H1 (cell line): ENCODE results near the gene TMEM45A. TPM values are rescaled to one million over a fixed set of nuclear protein-coding genes. Genes with fewer than 3 reads are reported as not detected.

Source experiments
- CTCF ChIA-PET: fragments of 300-600 bp; sonication (Branson Sonifier 250); formaldehyde crosslinking; loops from one replicate; lab custom pipeline; 2021; ENCODE audit not compliant: partially characterized antibody; lab: Charles Lee
- POLR2A ChIA-PET: fragments of 300-600 bp; sonication (Branson Sonifier 250); formaldehyde crosslinking; loops from one replicate; lab custom pipeline; 2021; ENCODE audit warnings: inconsistent platforms; ENCODE audit not compliant: partially characterized antibody; lab: Charles Lee
- DNase-seq, 2 experiments: peaks; one replicate each; pipeline versions ENCODE4 v3.0.0 to v3.0.0-alpha.2; 2010 to 2022; ENCODE audit warnings: low spot score in 2 of 2, low read depth in 1 of 2, mixed read lengths in 1 of 2
- FAIRE-seq: peaks from 2 replicates; lab custom pipeline; 2011; peaks lifted over from hg19 to GRCh38; lab: Jason Lieb, UNC
- H2AFZ ChIP-seq: 2 replicates; pipeline ENCODE4 v1.8.1; 2012; ENCODE audit warnings: low read length, inconsistent platforms
- H2AK5ac ChIP-seq: 2 replicates; pipeline ENCODE4 v1.6.1; 2013; ENCODE audit warnings: low read depth, low read length
- H2BK120ac ChIP-seq: replicated peaks from 2 replicates; pipeline ENCODE3; 2013; ENCODE audit warnings: low read depth, low read length, inconsistent platforms
- H2BK12ac ChIP-seq: 2 replicates; pipeline ENCODE4 v1.6.1; 2013; ENCODE audit warnings: low read depth, low read length
- H2BK15ac ChIP-seq: 2 replicates; pipeline ENCODE4 v1.6.1; 2013; ENCODE audit warnings: low read length
- H2BK20ac ChIP-seq: 2 replicates; pipeline ENCODE4 v1.6.1; 2013; ENCODE audit warnings: low read length
- H2BK5ac ChIP-seq: 2 replicates; pipeline ENCODE4 v1.6.1; 2013; ENCODE audit warnings: low read depth, low read length
- H3K14ac ChIP-seq: 2 replicates; pipeline ENCODE4 v1.6.1; 2013; ENCODE audit warnings: inconsistent platforms; ENCODE audit not compliant: insufficient read length
- H3K18ac ChIP-seq: 2 replicates; pipeline ENCODE4 v1.6.1; 2013; ENCODE audit warnings: low read length; ENCODE audit errors: extremely low read depth
- H3K23ac ChIP-seq: 2 replicates; pipeline ENCODE4 v1.6.1; 2013; ENCODE audit warnings: inconsistent platforms; ENCODE audit not compliant: insufficient read length
- H3K23me2 ChIP-seq: 2 replicates; pipeline ENCODE4 v1.6.1; 2013; ENCODE audit warnings: low read depth, low read length
- H3K27ac ChIP-seq: 2 replicates; pipeline ENCODE4 v1.6.1; 2011; ENCODE audit warnings: low read depth, low read length, inconsistent platforms
- H3K27me3 ChIP-seq, 4 experiments: replicated peaks in 1 of 4; 1 replicate in 1 of 4; 2 replicates in 3 of 4; pipeline versions ENCODE4 v1.6.1 to v1.8.1; 2011 to 2013; ENCODE audit warnings: low read length in 3 of 4, mild to moderate bottlenecking in 3 of 4, inconsistent platforms in 2 of 4, mixed read lengths in 2 of 4, moderate library complexity in 1 of 4; ENCODE audit not compliant: control insufficient read depth in 3 of 4, insufficient read depth in 3 of 4; ENCODE audit errors: extremely low read depth in 1 of 4
- H3K36me3 ChIP-seq, 4 experiments: 2 replicates each; pipeline versions ENCODE4 v1.6.1 to v1.8.1; 2011 to 2013; ENCODE audit warnings: mild to moderate bottlenecking in 4 of 4, low read length in 3 of 4, moderate library complexity in 2 of 4, control low read depth in 1 of 4, inconsistent platforms in 1 of 4; ENCODE audit not compliant: insufficient read depth in 4 of 4, control insufficient read depth in 2 of 4
- H3K4ac ChIP-seq: replicated peaks from 2 replicates; pipeline ENCODE3; 2013; ENCODE audit warnings: low read length, low read depth, mixed read lengths, inconsistent platforms; ENCODE audit not compliant: insufficient read length
- H3K4me1 ChIP-seq, 4 experiments: replicated peaks in 1 of 4; 1 replicate in 1 of 4; 2 replicates in 3 of 4; pipeline versions ENCODE4 v1.6.1 to v1.8.1; 2011 to 2013; ENCODE audit warnings: low read length in 3 of 4, inconsistent platforms in 2 of 4, mixed read lengths in 1 of 4; ENCODE audit not compliant: insufficient read depth in 4 of 4, control insufficient read depth in 3 of 4
- H3K4me2 ChIP-seq, 2 experiments: 2 replicates each; pipeline versions ENCODE4 v1.6.1 to v1.8.1; 2011 to 2013; ENCODE audit warnings: low read depth in 2 of 2, low read length in 2 of 2, control low read depth in 1 of 2, inconsistent platforms in 1 of 2, mild to moderate bottlenecking in 1 of 2; ENCODE audit not compliant: insufficient read depth in 1 of 2
- H3K4me3 ChIP-seq, 4 experiments: fragments of 200-600, 300-600 bp in 1 of 4; sonication (generic), shearing (Covaris generic), sonication (Bioruptor Twin) in 1 of 4; 2 replicates each; pipeline versions ENCODE4 v1.5.1 to v1.8.1; 2011 to 2016; ENCODE audit warnings: low read length in 4 of 4, low read depth in 3 of 4, control low read depth in 2 of 4, inconsistent platforms in 2 of 4, mild to moderate bottlenecking in 2 of 4, mixed read lengths in 1 of 4, moderate library complexity in 1 of 4; ENCODE audit not compliant: insufficient read depth in 2 of 4; ENCODE audit errors: extremely low read depth in 1 of 4
- H3K56ac ChIP-seq: replicated peaks from 2 replicates; pipeline ENCODE3; 2013; ENCODE audit warnings: low read depth, mild to moderate bottlenecking, mixed read lengths, low read length, inconsistent platforms; ENCODE audit not compliant: insufficient read length
- H3K79me1 ChIP-seq: 2 replicates; pipeline ENCODE4 v1.6.1; 2013; ENCODE audit warnings: low read depth, low read length, control low read depth
- H3K79me2 ChIP-seq, 2 experiments: 2 replicates each; pipeline versions ENCODE4 v1.6.1 to v1.8.1; 2012 to 2013; ENCODE audit warnings: low read length in 2 of 2, mild to moderate bottlenecking in 2 of 2, inconsistent platforms in 1 of 2; ENCODE audit not compliant: insufficient read depth in 2 of 2, control insufficient read depth in 1 of 2
- H3K9ac ChIP-seq, 4 experiments: replicated peaks in 1 of 4; 1 replicate in 1 of 4; 2 replicates in 3 of 4; pipeline versions ENCODE4 v1.6.1 to v1.8.1; 2011 to 2013; ENCODE audit warnings: low read depth in 3 of 4, low read length in 3 of 4, control low read depth in 2 of 4, mild to moderate bottlenecking in 2 of 4, moderate library complexity in 2 of 4, inconsistent platforms in 1 of 4; ENCODE audit errors: extremely low read depth in 1 of 4
- H3K9me3 ChIP-seq, 2 experiments: 2 replicates each; pipeline versions ENCODE4 v1.6.1 to v1.8.1; 2012 to 2013; ENCODE audit warnings: mild to moderate bottlenecking in 2 of 2, moderate library complexity in 2 of 2, control low read depth in 1 of 2, inconsistent platforms in 1 of 2, low read depth in 1 of 2, low read length in 1 of 2, mixed read lengths in 1 of 2; ENCODE audit not compliant: insufficient read depth in 2 of 2
- H4K20me1 ChIP-seq, 2 experiments: replicated peaks in 1 of 2; 2 replicates each; pipeline versions ENCODE3 to v1.8.1; 2011 to 2013; ENCODE audit warnings: inconsistent platforms in 2 of 2, low read length in 2 of 2, mild to moderate bottlenecking in 1 of 2; ENCODE audit not compliant: insufficient read depth in 2 of 2, control insufficient read depth in 1 of 2
- H4K5ac ChIP-seq: 2 replicates; pipeline ENCODE4 v1.6.1; 2013; ENCODE audit warnings: low read length, low read depth, mixed read lengths, inconsistent platforms; ENCODE audit not compliant: insufficient read length
- H4K8ac ChIP-seq: 2 replicates; pipeline ENCODE4 v1.8.0; 2013; ENCODE audit warnings: mild to moderate bottlenecking, moderate library complexity, low read length, inconsistent platforms; ENCODE audit not compliant: insufficient read depth; ENCODE audit errors: extremely low read depth
- H4K91ac ChIP-seq: replicated peaks from 2 replicates; pipeline ENCODE3; 2013; ENCODE audit warnings: low read length, mixed read lengths, inconsistent platforms; ENCODE audit not compliant: insufficient read length
- CHD1 ChIP-seq: IDR thresholded peaks from 2 replicates; pipeline ENCODE4 v1.6.1; 2012; ENCODE audit warnings: low read depth, low read length, improper control_type of control experiment
- EP300 ChIP-seq, 2 experiments: IDR thresholded peaks; 1 replicate in 1 of 2; 2 replicates in 1 of 2; pipeline ENCODE4 v1.6.1; 2011 to 2012; ENCODE audit warnings: low read depth in 2 of 2, low read length in 2 of 2, mild to moderate bottlenecking in 2 of 2, borderline replicate concordance in 1 of 2, inconsistent platforms in 1 of 2, moderate library complexity in 1 of 2
- EZH2 ChIP-seq: fragments of 200-600 bp; sonication (generic); IDR thresholded peaks from 2 replicates; pipeline ENCODE4 v1.7.1; 2012; ENCODE audit warnings: low read depth, mild to moderate bottlenecking, moderate library complexity, low read length, inconsistent platforms; ENCODE audit not compliant: severe bottlenecking
- JUND ChIP-seq: IDR thresholded peaks from 2 replicates; pipeline ENCODE4 v1.6.1; 2011; ENCODE audit warnings: mild to moderate bottlenecking, improper control_type of control experiment, low read length
- RBBP5 ChIP-seq: IDR thresholded peaks from 2 replicates; pipeline ENCODE4 v1.7.1; 2012; ENCODE audit warnings: low read depth, mild to moderate bottlenecking, inconsistent platforms, low read length, moderate library complexity, borderline replicate concordance
- SIX5 ChIP-seq: IDR thresholded peaks from 2 replicates; pipeline ENCODE4 v1.6.1; 2011; ENCODE audit warnings: mild to moderate bottlenecking, low read depth, low read length
- TAF7 ChIP-seq: optimal IDR thresholded peaks from 2 replicates; pipeline ENCODE3; 2011; ENCODE audit warnings: low read depth, mild to moderate bottlenecking, inconsistent platforms, low read length, moderate library complexity, borderline replicate concordance
- TEAD4 ChIP-seq: IDR thresholded peaks from 2 replicates; pipeline ENCODE4 v1.6.1; 2012; ENCODE audit warnings: low read depth, low read length, inconsistent platforms, mixed read lengths
- ZNF274 ChIP-seq: IDR thresholded peaks from 2 replicates; pipeline ENCODE4 v1.7.0; 2012; ENCODE audit warnings: low read length, borderline replicate concordance; ENCODE audit errors: extremely low read depth
- WGBS, 2 experiments: shearing (Covaris generic) in 1 of 2; methylation state at CpG; one replicate each; pipeline versions ENCODE4 v1.1.6 to v1.1.7; 2013 to 2015; ENCODE audit warnings: low lambda C conversion rate in 2 of 2, mixed read lengths in 2 of 2, inconsistent platforms in 1 of 2, low coverage in 1 of 2, missing lambda C conversion rate in 1 of 2; ENCODE audit not compliant: insufficient replicate concordance in 2 of 2, insufficient coverage in 1 of 2, insufficient read length in 1 of 2; ENCODE audit errors: extremely low coverage in 1 of 2, missing lambda C conversion rate in 1 of 2; 5-methylcytosine and 5-hydroxymethylcytosine counted together
- polyA plus RNA-seq, 7 experiments: library from polyadenylated mRNA; depleted of rRNA in 3 of 7; stranded (reverse) in 5 of 7; unstranded in 2 of 7; fragments of >200 nt in 5 of 7; fragments of 200-250 nt in 2 of 7; gene quantifications; 1 replicate in 5 of 7; 2 replicates in 1 of 7; 4 replicates in 1 of 7; pipeline versions ENCODE4 v1.2.1 to v1.2.3, GENCODE V29; 2011 to 2013; ENCODE audit warnings: missing spikeins in 2 of 7, mixed read lengths in 2 of 7
- total RNA-seq: library from RNA; stranded (reverse); fragmentation: NEBNext Ultra II Directional; extraction: Animal tissue kit (Norgen Biotek cat#: 25700); gene quantifications from 2 replicates; pipeline ENCODE4 v1.2.1, GENCODE V29; 2021
- TF ChIP-seq, protein P1 (sequence below): IDR thresholded peaks from 2 replicates; pipeline ENCODE4 v1.6.1; 2012; ENCODE audit warnings: inconsistent platforms
- TF ChIP-seq, protein P2 (sequence below), 3 experiments: IDR thresholded peaks; 1 replicate in 2 of 3; 2 replicates in 1 of 3; pipeline versions ENCODE4 v1.5.1 to v1.6.1; 2011; ENCODE audit warnings: low read length in 3 of 3, mild to moderate bottlenecking in 3 of 3, inconsistent platforms in 2 of 3, low read depth in 1 of 3, moderate library complexity in 1 of 3; ENCODE audit not compliant: insufficient read depth in 1 of 3; ENCODE audit errors: control extremely low read depth in 1 of 3

Gene TMEM45A
- total and polyA plus RNA-seq, 2 of the 8 experiments (the other 6 are each of a cell fraction or from before 2014, with no cell fraction given) = 12.9 to 14.2 TPM

DNA sequence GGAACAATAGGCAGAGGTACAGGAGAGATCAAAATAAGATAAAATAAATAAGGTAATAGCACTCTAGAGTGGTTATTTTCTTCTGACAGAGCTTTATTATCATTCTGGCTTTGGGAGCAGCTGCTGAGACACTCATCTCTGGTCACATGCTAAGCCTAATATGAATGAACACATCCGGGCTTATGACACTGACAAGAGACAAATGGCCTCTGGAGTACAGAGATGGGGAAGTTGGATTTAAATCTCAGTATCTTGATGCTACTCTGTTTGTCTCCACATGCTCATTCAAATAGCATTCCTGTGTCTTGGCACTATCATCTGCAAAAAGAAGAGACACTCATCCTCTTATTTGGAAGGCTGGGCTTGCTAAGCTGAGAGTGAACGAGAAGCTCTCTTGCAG lies 55.6 kb downstream of the TMEM45A start:
- no peak overlapping the region for H3K4me2 ChIP-seq
- 92% methylated on average over 2 of the region's 2 CpGs; no CpG with 5 or more reads in 1 of the 2 experiments for WGBS, 2 experiments
- H2BK5ac ChIP-seq = no peak overlapping the region
- no peak overlapping the region for H2BK15ac ChIP-seq
- no peak overlapping the region for H4K91ac ChIP-seq
- H3K23ac ChIP-seq = no peak overlapping the region
- ChIA-PET CTCF (interaction anchor here (1.0 kb wide), 1 partner anchor 42 kb away, joined by 3 read pairs; no protein-coding TSS in a partner anchor), POLR2A (interaction anchor here (0.5 kb wide), 1 partner anchor 248 kb away, joined by 5 read pairs; no protein-coding TSS in a partner anchor)
- no peaks in the 10 kb centered on the region for H3K9me3 ChIP-seq
- H3K23me2 ChIP-seq = no peaks in the 10 kb centered on the region
- no peaks in the 10 kb centered on the region for H4K20me1 ChIP-seq
- no peak overlapping the region for H2BK20ac ChIP-seq
- no peak overlapping the region for H3K4ac ChIP-seq
- DNase-seq (no peak), FAIRE-seq (no peak)
- no peak overlapping the region for H3K9ac ChIP-seq
- no peak overlapping the region for H2BK12ac ChIP-seq
- H2AK5ac ChIP-seq = no peak overlapping the region
- H4K5ac ChIP-seq = no peak overlapping the region
- H3K18ac ChIP-seq = no peak overlapping the region
- no peak overlapping the region for H3K56ac ChIP-seq
- no peak overlapping the region for H4K8ac ChIP-seq
- no peak overlapping the region for H3K27ac ChIP-seq
- H3K4me3 ChIP-seq = no peak overlapping the region
- H2AFZ ChIP-seq = no peak overlapping the region
- H3K27me3 ChIP-seq = no peaks in the 10 kb centered on the region
- H3K4me1 ChIP-seq = no peaks in the 10 kb centered on the region
- no peak overlapping the region for H2BK120ac ChIP-seq
- no peak overlapping the region for H3K14ac ChIP-seq
- H3K36me3 ChIP-seq = no peaks in the 10 kb centered on the region
- no peaks in the 10 kb centered on the region for H3K79me1 ChIP-seq
- H3K79me2 ChIP-seq = no peaks in the 10 kb centered on the region
- TF ChIP-seq EP300 (IDR thresholded peaks at IDR 0.05; ENCODE audit: borderline replicate concordance in 1 of 2, low read depth in 2 of 2, low read length in 2 of 2) = no peak
- TF ChIP-seq JUND = no peak
- no peak for TF ChIP-seq TEAD4
- no peak for TF ChIP-seq EZH2
- TF ChIP-seq RBBP5 = no peak
- no peak for TF ChIP-seq CHD1
- TF ChIP-seq, protein P1, sequence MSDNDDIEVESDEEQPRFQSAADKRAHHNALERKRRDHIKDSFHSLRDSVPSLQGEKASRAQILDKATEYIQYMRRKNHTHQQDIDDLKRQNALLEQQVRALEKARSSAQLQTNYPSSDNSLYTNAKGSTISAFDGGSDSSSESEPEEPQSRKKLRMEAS = no peak
- TF ChIP-seq TAF7 = no peak
- TF ChIP-seq SIX5 = no peak
- TF ChIP-seq, protein P2, sequence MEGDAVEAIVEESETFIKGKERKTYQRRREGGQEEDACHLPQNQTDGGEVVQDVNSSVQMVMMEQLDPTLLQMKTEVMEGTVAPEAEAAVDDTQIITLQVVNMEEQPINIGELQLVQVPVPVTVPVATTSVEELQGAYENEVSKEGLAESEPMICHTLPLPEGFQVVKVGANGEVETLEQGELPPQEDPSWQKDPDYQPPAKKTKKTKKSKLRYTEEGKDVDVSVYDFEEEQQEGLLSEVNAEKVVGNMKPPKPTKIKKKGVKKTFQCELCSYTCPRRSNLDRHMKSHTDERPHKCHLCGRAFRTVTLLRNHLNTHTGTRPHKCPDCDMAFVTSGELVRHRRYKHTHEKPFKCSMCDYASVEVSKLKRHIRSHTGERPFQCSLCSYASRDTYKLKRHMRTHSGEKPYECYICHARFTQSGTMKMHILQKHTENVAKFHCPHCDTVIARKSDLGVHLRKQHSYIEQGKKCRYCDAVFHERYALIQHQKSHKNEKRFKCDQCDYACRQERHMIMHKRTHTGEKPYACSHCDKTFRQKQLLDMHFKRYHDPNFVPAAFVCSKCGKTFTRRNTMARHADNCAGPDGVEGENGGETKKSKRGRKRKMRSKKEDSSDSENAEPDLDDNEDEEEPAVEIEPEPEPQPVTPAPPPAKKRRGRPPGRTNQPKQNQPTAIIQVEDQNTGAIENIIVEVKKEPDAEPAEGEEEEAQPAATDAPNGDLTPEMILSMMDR (IDR thresholded peaks at IDR 0.05; ENCODE audit: control extremely low read depth in 1 of 3, insufficient read depth in 1 of 3, low read depth in 1 of 3, low read length in 3 of 3) = no peak
- no peak for TF ChIP-seq ZNF274
